GM12878 (cell line): ENCODE results near the gene RANBP3. TPM values are rescaled to one million over a fixed set of nuclear protein-coding genes. Genes with fewer than 3 reads are reported as not detected.

Experiments
- ATAC-seq: fragments of 200-7000 bp; cut with Tn5 transposase; 3 replicates; pipeline ENCODE4 v1.9.1; 2020; ENCODE audit warnings: mild to moderate bottlenecking, moderate library complexity
- BruUV-seq: library from RNA; stranded (reverse); fragments of 400-500 nt; replicated peaks from 2 replicates; lab custom pipeline; 2021; lab: Mats Ljungman, UMichigan
- CTCF ChIA-PET: fragments of 300-600 bp; sonication (Branson Sonifier 250); formaldehyde crosslinking; extraction: SDS; loops from one replicate; lab custom pipeline; 2021; ENCODE audit warnings: inconsistent platforms; lab: Yijun Ruan, JAX
- POLR2A ChIA-PET: fragments of 350-600 bp; formaldehyde crosslinking; extraction: SDS; loops from one replicate; lab custom pipeline; 2021; ENCODE audit warnings: inconsistent platforms; lab: Charles Lee
- RAD21 ChIA-PET: fragments of 300-600 bp; sonication (Branson Sonifier 250); formaldehyde crosslinking; loops from one replicate; lab custom pipeline; 2023; ENCODE audit warnings: antibody characterized with exemption; ENCODE audit not compliant: unreplicated experiment; lab: Charles Lee
- SMC1A ChIA-PET: fragments of 300-600 bp; sonication (Branson Sonifier 250); formaldehyde crosslinking; loops from one replicate; lab custom pipeline; 2023; ENCODE audit not compliant: unreplicated experiment, uncharacterized antibody; lab: Charles Lee
- DNase-seq: peaks from one replicate; pipeline ENCODE4 v3.0.0-alpha.2; 2011; ENCODE audit warnings: low read depth, low spot score
- FAIRE-seq: peaks from 3 replicates; lab custom pipeline; 2011; peaks lifted over from hg19 to GRCh38; lab: Jason Lieb, UNC
- H2AFZ ChIP-seq: 2 replicates; pipeline ENCODE4 v1.6.0; 2011; ENCODE audit warnings: low read depth, low read length, control low read depth; ENCODE audit not compliant: control insufficient read depth
- H3K27ac ChIP-seq: 2 replicates; pipeline ENCODE4 v1.5.1; 2011; ENCODE audit warnings: control low read depth; ENCODE audit not compliant: control insufficient read depth, insufficient read depth
- H3K27me3 ChIP-seq, 2 experiments: replicated peaks in 1 of 2; 2 replicates each; pipeline versions ENCODE4 v1.6.0 to v1.6.1; 2011; ENCODE audit warnings: low read length in 1 of 2; ENCODE audit not compliant: control insufficient read depth in 2 of 2, insufficient read depth in 2 of 2
- H3K36me3 ChIP-seq, 2 experiments: 2 replicates each; pipeline ENCODE4 v1.5.1; 2011; ENCODE audit warnings: low read length in 1 of 2; ENCODE audit not compliant: control insufficient read depth in 2 of 2, insufficient read depth in 2 of 2
- H3K4me1 ChIP-seq: 2 replicates; pipeline ENCODE4 v1.6.1; 2011; ENCODE audit warnings: mild to moderate bottlenecking, low read length, moderate library complexity, mixed read lengths; ENCODE audit not compliant: control insufficient read depth, insufficient read depth
- H3K4me2 ChIP-seq: 2 replicates; pipeline ENCODE4 v1.6.0; 2011; ENCODE audit warnings: control low read depth; ENCODE audit not compliant: control insufficient read depth, insufficient read depth
- H3K4me3 ChIP-seq: fragments of 200-600 bp; sonication (generic); 2 replicates; pipeline ENCODE4 v1.5.1; 2016
- H3K79me2 ChIP-seq: 2 replicates; pipeline ENCODE4 v1.6.0; 2011; ENCODE audit warnings: low read length; ENCODE audit not compliant: control insufficient read depth, insufficient read depth
- H3K9ac ChIP-seq: 2 replicates; pipeline ENCODE4 v1.8.0; 2011; ENCODE audit warnings: low read length, control low read depth, mixed read lengths; ENCODE audit not compliant: control insufficient read depth, insufficient read depth
- H3K9me3 ChIP-seq: replicated peaks from 3 replicates; pipeline ENCODE4 v1.5.1; 2011; ENCODE audit warnings: mild to moderate bottlenecking, low read length; ENCODE audit not compliant: control insufficient read depth, insufficient read depth
- H4K20me1 ChIP-seq: 2 replicates; pipeline ENCODE4 v1.6.0; 2011; ENCODE audit not compliant: control insufficient read depth, insufficient read depth
- CBX5 ChIP-seq: sonication (generic); IDR thresholded peaks from 2 replicates; pipeline ENCODE4 v1.6.1; 2016; ENCODE audit warnings: low read depth, moderate library complexity, mild to moderate bottlenecking, inconsistent platforms
- GATAD2B ChIP-seq: fragments of 450-650 bp; conservative IDR thresholded peaks from 2 replicates; pipeline ENCODE4 v1.6.1; 2017; ENCODE audit warnings: low read depth, mild to moderate bottlenecking, moderate library complexity
- MYC ChIP-seq: IDR thresholded peaks from 2 replicates; pipeline ENCODE4 v1.6.1; 2011; ENCODE audit warnings: mild to moderate bottlenecking, low read length, moderate library complexity, inconsistent platforms; ENCODE audit not compliant: insufficient read depth, insufficient replicate concordance, insufficient read length, severe bottlenecking
- NBN ChIP-seq: fragments of 450-650 bp; IDR thresholded peaks from 2 replicates; pipeline ENCODE4 v1.6.1; 2016
- NFYA ChIP-seq: IDR thresholded peaks from 2 replicates; pipeline ENCODE4 v1.6.1; 2011; ENCODE audit warnings: low read depth, mild to moderate bottlenecking, low read length, improper control_type of control experiment, borderline replicate concordance
- RAD51 ChIP-seq: fragments of 450-650 bp; IDR thresholded peaks from 2 replicates; pipeline ENCODE4 v1.6.1; 2016; ENCODE audit warnings: moderate library complexity, mild to moderate bottlenecking, inconsistent platforms
- WGBS: methylation state at CpG from one replicate; pipeline ENCODE4 v1.1.6; 2016; ENCODE audit warnings: low lambda C conversion rate; ENCODE audit not compliant: insufficient replicate concordance, insufficient coverage; ENCODE audit errors: missing lambda C conversion rate; 5-methylcytosine and 5-hydroxymethylcytosine counted together
- in situ Hi-C: fragments of 300-500 bp; cut with MboI; formaldehyde crosslinking; loops from 9 replicates; pipeline ENCODE4 v1.14.3; 2018; ENCODE audit warnings: mixed read lengths
- intact Hi-C: fragments of 100-400 bp; cut with micrococcal nuclease; formaldehyde crosslinking; loops from one replicate; pipeline ENCODE4 v1.14.2; 2022; ENCODE audit not compliant: unreplicated experiment
- polyA plus RNA-seq, 11 experiments: library from polyadenylated mRNA; depleted of rRNA in 4 of 11; unstranded in 6 of 11; stranded (reverse) in 5 of 11; fragments of >200 nt; fragmentation: Nextera tagmentation in 4 of 11; fragmentation: Illumina TruSeq in 1 of 11; extraction: Ambion mirVana in 4 of 11; extraction: Trizol in 1 of 11; gene quantifications; 1 replicate in 1 of 11; 2 replicates in 10 of 11; pipeline versions ENCODE4 v1.2.1 to v1.2.3, GENCODE V29; 2011 to 2016; ENCODE audit warnings: inconsistent platforms in 2 of 11, missing spikeins in 2 of 11, low read depth in 1 of 11
- total RNA-seq, 4 experiments: library from RNA; depleted of rRNA in 3 of 4; stranded (reverse); fragments of >200 nt in 3 of 4; fragmentation: Illumina TruSeq in 1 of 4; extraction: Trizol in 1 of 4; gene quantifications; 2 replicates each; pipeline versions ENCODE4 v1.2.1 to v1.2.3, GENCODE V29; 2013 to 2021
- TF ChIP-seq, protein P1 (sequence below): fragments of 450-650 bp; conservative IDR thresholded peaks from 2 replicates; pipeline ENCODE4 v1.6.1; 2017; ENCODE audit warnings: mild to moderate bottlenecking, moderate library complexity
- TF ChIP-seq, protein P2 (sequence below): fragments of 150-350 bp; IDR thresholded peaks from 2 replicates; pipeline ENCODE4 v1.6.1; 2014; ENCODE audit warnings: mild to moderate bottlenecking, low read depth, low read length
- TF ChIP-seq, protein P3 (sequence below): fragments of 450-650 bp; IDR thresholded peaks from 2 replicates; pipeline ENCODE4 v1.6.1; 2016; ENCODE audit warnings: mild to moderate bottlenecking, moderate library complexity, borderline replicate concordance
- TF ChIP-seq, protein P4 (sequence below): fragments of 450-650 bp; IDR thresholded peaks from 2 replicates; pipeline ENCODE4 v1.6.1; 2017; ENCODE audit warnings: antibody characterized with exemption, mild to moderate bottlenecking, moderate library complexity

Gene RANBP3
- total and polyA plus RNA-seq, 10 of the 15 experiments (the other 5 are each of a cell fraction or from before 2014, with no cell fraction given) = 1.1 to 81.6 (median 60.0) TPM

DNA sequence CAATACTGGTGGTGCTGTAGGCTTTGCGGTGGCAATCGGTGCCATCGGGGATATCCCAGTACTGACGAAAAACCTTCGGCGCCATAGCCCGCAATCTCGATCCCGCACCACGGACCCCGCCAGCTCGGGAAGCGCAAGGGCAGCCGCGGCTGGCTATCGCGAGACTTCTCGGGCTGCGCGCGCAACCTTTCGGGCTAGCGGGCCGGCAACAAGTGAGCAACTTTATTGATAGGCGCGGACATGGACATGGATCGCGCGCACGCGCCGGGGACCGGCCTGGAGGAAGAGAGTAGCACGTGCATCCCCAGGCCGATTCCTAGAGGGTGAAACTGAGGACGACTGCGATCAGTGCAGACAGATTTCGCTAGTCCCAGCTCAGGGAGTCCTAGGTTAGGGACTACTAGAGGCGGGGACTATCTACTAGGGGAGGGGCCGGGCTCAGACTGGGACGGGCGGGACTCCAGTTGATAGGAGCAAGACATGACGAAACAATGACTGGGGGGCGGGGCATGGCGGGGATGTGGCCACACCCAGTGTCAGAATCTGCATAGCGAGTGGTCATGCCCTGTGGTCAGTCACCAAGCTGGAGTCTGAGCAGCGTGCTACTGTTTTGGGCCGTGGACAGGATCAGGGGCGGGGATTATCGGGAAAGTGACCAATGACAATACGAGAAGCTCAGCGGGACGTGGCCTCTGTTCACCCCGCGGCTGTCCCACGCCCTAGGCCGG, 74.2 kb downstream of the RANBP3 start, which contains the start of gene NDUFA11:
Gene NDUFA11, minus strand, starts transcription at position 167 of the 728 bp plus-strand sequence. Its CDS starts 82 bp downstream, at position 85.
- BruUV-seq = no TSS peak
- Histone ChIP-seq H4K20me1 (peaks cover 4% of the 10 kb centered on the region; the same call in 1 of the 2 replicates), H3K27me3 (no peaks in the 10 kb centered on the region), H3K4me2 (peak within 1 kb of the TSS; percentile 89), H3K36me3 (peaks cover 0 to 5% of the 10 kb centered on the region in 2 experiments; a peak in 2 of 4 replicates), H3K4me3 (peak within 1 kb of the TSS; percentile 95), H3K9me3 (no peaks in the 10 kb centered on the region), H3K9ac (peak within 1 kb of the TSS; percentile 100), H3K27ac (peak within 1 kb of the TSS; percentile 88), H3K79me2 (peaks cover 33% of the 10 kb centered on the region), H2AFZ (peak within 1 kb of the TSS; percentile 100), H3K4me1 (peaks cover 9% of the 10 kb centered on the region)
- under 1% methylated on average over 57 of the region's 57 CpGs for WGBS
- ChIA-PET CTCF (interaction anchor here (0.9 to 3.1 kb wide), 8 partner anchors 11 to 214 kb away, joined by 3 to 17 read pairs (median 5); partner anchors contain the start of genes RANBP3 and RPL36), SMC1A (interaction anchor here (0.8 to 2.6 kb wide), 4 partner anchors 65 to 119 kb away, joined by 3 to 13 read pairs (median 6); partner anchors contain the start of gene NRTN), POLR2A (interaction anchor here (0.7 to 2.3 kb wide), 10 partner anchors 11 to 521 kb away, joined by 3 to 7 read pairs (median 4); partner anchors contain the start of genes ALKBH7, CATSPERD, DUS3L and KHSRP), RAD21 (interaction anchor here (0.6 to 2.5 kb wide), 6 partner anchors 12 to 1519 kb away, joined by 3 to 15 read pairs (median 3); partner anchors contain the start of genes NRTN and RPL36)
- DNase-seq = no peak
- in situ Hi-C loops (no loop called here), intact Hi-C loops (loop anchor here (2.0 kb wide), 1 partner anchor 113 kb away; the partner anchor contains the start of gene DUS3L)
- no peak for FAIRE-seq
- peak; percentile 71 for ATAC-seq
- TF ChIP-seq GATAD2B = peak; percentile 69; the same call in 1 of the 2 replicates
- TF ChIP-seq, protein P1, sequence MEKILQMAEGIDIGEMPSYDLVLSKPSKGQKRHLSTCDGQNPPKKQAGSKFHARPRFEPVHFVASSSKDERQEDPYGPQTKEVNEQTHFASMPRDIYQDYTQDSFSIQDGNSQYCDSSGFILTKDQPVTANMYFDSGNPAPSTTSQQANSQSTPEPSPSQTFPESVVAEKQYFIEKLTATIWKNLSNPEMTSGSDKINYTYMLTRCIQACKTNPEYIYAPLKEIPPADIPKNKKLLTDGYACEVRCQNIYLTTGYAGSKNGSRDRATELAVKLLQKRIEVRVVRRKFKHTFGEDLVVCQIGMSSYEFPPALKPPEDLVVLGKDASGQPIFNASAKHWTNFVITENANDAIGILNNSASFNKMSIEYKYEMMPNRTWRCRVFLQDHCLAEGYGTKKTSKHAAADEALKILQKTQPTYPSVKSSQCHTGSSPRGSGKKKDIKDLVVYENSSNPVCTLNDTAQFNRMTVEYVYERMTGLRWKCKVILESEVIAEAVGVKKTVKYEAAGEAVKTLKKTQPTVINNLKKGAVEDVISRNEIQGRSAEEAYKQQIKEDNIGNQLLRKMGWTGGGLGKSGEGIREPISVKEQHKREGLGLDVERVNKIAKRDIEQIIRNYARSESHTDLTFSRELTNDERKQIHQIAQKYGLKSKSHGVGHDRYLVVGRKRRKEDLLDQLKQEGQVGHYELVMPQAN = peak; percentile 82
- TF ChIP-seq CBX5 = no peak
- peak; percentile 30 for TF ChIP-seq MYC
- no peak for TF ChIP-seq NFYA
- TF ChIP-seq, protein P2, sequence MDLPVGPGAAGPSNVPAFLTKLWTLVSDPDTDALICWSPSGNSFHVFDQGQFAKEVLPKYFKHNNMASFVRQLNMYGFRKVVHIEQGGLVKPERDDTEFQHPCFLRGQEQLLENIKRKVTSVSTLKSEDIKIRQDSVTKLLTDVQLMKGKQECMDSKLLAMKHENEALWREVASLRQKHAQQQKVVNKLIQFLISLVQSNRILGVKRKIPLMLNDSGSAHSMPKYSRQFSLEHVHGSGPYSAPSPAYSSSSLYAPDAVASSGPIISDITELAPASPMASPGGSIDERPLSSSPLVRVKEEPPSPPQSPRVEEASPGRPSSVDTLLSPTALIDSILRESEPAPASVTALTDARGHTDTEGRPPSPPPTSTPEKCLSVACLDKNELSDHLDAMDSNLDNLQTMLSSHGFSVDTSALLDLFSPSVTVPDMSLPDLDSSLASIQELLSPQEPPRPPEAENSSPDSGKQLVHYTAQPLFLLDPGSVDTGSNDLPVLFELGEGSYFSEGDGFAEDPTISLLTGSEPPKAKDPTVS = peak; percentile 91; the same call in 1 of the 2 replicates
- TF ChIP-seq, protein P3, sequence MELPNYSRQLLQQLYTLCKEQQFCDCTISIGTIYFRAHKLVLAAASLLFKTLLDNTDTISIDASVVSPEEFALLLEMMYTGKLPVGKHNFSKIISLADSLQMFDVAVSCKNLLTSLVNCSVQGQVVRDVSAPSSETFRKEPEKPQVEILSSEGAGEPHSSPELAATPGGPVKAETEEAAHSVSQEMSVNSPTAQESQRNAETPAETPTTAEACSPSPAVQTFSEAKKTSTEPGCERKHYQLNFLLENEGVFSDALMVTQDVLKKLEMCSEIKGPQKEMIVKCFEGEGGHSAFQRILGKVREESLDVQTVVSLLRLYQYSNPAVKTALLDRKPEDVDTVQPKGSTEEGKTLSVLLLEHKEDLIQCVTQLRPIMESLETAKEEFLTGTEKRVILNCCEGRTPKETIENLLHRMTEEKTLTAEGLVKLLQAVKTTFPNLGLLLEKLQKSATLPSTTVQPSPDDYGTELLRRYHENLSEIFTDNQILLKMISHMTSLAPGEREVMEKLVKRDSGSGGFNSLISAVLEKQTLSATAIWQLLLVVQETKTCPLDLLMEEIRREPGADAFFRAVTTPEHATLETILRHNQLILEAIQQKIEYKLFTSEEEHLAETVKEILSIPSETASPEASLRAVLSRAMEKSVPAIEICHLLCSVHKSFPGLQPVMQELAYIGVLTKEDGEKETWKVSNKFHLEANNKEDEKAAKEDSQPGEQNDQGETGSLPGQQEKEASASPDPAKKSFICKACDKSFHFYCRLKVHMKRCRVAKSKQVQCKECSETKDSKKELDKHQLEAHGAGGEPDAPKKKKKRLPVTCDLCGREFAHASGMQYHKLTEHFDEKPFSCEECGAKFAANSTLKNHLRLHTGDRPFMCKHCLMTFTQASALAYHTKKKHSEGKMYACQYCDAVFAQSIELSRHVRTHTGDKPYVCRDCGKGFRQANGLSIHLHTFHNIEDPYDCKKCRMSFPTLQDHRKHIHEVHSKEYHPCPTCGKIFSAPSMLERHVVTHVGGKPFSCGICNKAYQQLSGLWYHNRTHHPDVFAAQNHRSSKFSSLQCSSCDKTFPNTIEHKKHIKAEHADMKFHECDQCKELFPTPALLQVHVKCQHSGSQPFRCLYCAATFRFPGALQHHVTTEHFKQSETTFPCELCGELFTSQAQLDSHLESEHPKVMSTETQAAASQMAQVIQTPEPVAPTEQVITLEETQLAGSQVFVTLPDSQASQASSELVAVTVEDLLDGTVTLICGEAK = peak; percentile 100
- TF ChIP-seq, protein P4, sequence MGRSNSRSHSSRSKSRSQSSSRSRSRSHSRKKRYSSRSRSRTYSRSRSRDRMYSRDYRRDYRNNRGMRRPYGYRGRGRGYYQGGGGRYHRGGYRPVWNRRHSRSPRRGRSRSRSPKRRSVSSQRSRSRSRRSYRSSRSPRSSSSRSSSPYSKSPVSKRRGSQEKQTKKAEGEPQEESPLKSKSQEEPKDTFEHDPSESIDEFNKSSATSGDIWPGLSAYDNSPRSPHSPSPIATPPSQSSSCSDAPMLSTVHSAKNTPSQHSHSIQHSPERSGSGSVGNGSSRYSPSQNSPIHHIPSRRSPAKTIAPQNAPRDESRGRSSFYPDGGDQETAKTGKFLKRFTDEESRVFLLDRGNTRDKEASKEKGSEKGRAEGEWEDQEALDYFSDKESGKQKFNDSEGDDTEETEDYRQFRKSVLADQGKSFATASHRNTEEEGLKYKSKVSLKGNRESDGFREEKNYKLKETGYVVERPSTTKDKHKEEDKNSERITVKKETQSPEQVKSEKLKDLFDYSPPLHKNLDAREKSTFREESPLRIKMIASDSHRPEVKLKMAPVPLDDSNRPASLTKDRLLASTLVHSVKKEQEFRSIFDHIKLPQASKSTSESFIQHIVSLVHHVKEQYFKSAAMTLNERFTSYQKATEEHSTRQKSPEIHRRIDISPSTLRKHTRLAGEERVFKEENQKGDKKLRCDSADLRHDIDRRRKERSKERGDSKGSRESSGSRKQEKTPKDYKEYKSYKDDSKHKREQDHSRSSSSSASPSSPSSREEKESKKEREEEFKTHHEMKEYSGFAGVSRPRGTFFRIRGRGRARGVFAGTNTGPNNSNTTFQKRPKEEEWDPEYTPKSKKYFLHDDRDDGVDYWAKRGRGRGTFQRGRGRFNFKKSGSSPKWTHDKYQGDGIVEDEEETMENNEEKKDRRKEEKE = no peak
- no peak for TF ChIP-seq RAD51
- 0 out of 2 replicates have a peak, but pooled peaks have one; percentile 85 for TF ChIP-seq NBN
